GM19099 (cell line): ENCODE data around the gene GOLGB1.

Experiments
- POLR2A ChIP-seq: IDR thresholded peaks from 3 replicates; pipeline ENCODE4 v1.6.1; 2011; ENCODE audit warnings: low read depth; ENCODE audit not compliant: insufficient read length; ENCODE audit errors: extremely low read depth

The GOLGB1 gene

GRCh38 chr3:121750087-121750415 lies 510 bp upstream of the GOLGB1 start:
- TF ChIP-seq POLR2A = no peak

DNA sequence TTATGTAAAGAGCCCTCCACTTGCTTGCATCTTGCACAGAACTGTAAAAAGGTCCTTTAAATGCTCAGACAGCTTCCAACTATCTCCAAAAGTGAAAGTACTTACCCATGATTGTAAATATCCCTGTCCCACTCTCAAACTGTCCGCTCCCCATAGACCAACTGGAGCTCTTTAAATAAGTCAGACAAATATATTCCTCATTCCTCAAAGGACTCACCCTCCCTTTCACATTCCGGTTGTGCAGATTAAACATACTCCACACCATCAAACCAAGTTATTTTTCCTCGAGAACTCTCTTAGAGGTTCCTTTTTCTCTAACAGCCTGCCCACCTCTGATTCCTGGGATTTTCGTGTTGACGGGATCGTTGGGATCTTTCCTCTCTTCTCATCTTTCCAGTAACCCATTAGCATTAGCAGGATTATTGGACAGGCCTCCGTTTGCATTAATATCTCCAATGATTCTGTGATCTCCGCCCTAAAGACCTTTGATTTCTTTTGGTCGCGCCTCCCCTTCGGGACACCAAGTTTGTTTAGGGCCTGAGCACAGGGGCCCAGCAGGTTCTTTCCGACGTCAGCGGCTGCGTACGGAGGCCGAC lies 763 bp downstream of the GOLGB1 start:
- no peak for TF ChIP-seq POLR2A

GRCh38 chr3:121747976-121748375 lies 1.6 kb downstream of the GOLGB1 start:
- TF ChIP-seq POLR2A = no peak

DNA sequence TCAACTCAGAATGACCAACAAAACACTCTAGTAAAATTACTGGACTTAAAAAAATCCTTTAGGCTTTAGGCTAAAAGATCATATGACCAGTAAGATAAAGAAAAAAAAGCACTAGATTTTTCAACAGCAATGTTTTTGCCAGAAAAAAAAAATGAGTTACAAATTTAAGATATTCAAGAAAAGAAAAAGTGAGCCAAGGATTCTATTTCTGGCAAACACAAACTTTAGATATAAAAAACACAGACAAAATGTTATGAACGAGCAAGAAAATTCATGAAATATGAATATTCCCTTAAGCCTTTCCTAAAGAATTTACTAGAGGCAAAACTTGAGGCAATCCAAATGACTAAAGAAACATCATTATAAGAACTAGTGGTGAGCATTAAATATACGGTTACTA lies 8.6 kb downstream of the GOLGB1 start:
- no peak for TF ChIP-seq POLR2A

- no peak for TF ChIP-seq POLR2A
Measured at GRCh38 chr3:121739902-121740301, 9.6 kb downstream of the GOLGB1 start.

DNA sequence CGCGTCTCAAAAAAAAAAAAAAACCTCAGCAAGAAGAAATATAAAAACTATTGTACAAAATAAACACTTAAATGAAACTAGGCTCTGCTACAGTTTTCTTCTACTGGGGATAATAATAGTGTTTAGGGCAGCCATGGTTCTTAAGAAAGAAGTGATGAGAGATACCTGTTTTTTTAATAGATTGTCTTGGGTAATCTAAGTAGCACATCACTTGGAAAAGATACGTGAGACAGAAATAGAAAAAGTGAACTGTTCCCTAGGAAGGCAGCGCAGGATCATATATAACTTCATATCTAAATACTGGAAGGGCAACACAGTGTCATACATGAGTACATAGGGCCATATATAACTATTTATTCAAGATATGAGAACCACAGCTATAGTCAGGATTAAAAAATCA lies 11.9 kb downstream of the GOLGB1 start:
- TF ChIP-seq POLR2A = no peak

DNA sequence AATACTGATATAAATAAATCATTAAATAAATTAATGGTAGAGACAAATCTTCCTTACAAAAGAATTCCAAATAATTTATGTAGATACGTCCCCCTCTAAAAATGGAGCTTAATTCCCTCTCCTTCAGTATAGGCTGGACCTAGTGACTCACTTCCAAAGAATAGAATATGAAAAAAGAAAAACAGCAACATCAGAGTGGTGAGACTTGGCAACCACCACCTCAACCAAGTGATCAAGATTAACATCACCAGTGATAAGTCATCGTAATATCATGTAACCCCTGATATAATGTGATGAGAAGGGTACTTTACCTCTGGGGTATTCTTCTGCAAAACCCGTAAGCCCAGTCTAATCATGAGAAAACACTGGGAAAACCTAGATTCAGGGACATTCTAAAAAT lies 13.4 kb downstream of the GOLGB1 start:
- no peak for TF ChIP-seq POLR2A

DNA sequence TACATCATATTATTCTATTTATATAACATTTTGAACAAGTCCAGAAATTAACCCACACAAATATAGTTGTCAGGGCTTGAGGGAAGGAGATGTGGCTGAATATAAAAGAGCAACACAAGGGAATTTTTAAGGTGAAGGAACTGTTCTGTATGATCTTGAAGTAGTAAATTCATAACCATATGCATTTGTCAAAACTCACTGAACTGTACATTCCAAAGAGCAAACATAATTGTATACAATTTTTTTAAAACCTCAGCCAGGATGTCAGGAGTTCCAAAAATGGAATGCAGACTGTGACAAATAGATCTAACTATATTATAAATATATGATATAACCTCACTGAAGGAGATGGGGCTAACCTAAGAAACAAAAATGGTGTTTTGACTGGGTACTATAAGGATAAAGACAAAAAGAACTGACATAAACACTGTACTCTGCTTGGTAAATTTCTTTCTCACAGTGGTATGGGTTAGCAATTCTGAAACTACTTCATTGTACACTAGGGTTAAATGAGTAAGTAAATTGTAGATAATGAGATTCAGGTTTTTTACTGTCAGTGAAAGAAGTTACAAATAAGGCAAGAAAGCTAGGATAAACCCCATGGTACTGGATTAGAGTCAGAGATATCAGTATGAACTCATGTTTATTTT lies 14.4 kb downstream of the GOLGB1 start:
- no peak for TF ChIP-seq POLR2A

DNA sequence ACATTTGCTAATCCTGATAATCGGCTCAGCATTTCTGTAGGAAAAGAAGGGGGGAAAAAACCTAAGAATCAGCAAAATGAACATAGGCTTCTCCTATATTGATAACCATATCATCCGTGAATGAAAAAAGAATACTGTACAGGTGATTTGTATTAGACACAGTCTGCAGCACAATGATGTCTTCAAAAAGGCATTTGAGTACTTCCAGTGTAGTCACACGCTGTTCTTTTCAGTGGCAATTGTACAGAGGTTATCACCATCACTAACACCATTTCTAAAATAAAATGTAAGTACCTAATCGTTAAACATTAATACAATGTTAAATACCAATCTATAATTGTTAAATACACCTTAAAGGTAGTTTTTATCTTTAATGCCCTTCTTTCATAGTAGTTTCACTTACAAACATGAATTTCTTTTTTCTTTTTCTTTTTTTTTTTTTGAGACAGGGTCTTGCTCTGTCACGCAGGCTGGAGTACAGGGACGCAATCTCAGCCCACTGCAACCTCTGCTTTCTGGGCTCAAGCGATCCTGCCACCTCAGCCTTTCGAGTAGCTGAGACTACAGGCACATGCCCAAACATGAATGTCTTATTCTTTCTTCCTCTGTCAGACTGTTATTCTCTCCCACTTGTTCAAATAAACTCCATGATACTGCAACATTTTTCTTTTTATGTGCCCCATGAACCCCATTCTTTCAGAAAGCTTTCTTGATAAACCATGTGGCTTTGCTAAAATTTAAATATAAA lies 18.4 kb downstream of the GOLGB1 start:
- no peak for TF ChIP-seq POLR2A

DNA sequence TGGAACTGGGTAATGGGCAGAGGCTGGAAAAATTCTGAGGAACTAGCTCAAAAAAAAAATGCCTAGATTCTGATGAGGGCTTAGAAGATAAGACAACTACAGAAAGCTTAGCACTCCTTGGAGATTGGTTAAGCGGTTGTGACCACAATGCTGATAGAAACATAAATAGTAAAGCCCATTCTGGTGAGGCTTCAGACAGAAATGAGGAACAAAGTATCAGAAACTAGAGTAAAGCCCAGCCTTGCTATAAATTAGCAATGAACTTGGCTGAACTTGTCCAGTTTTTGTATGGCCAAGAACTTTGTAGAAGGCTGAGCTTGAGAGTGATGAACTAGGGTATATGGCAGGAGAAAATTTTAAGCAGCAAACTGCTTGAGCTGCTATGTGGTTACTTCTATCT lies 25.4 kb downstream of the GOLGB1 start:
- TF ChIP-seq POLR2A = no peak

DNA sequence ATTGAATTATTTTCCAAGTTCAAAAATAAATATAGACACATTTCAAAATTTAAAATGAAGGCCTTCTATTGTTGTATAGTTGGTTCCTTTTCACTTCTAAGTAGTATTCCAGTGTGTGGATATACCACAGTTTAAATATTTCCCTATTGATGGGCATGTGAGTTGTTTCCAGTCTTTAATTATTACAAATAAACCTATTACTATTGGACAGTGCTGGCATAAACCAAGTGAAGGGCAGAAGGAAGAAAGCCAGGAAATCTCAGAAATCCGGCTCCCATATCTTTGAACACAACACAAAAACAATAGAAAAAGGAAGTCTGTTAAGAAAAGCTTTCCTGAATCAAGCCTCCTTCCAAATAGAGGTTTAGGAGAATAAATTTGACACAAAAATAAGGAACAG lies 26.1 kb downstream of the GOLGB1 start:
- TF ChIP-seq POLR2A = no peak

- TF ChIP-seq POLR2A = no peak
Measured at GRCh38 chr3:121722411-121722810, 27.1 kb downstream of the GOLGB1 start.

- no peak for TF ChIP-seq POLR2A
Measured at GRCh38 chr3:121720163-121720562, 29.4 kb downstream of the GOLGB1 start.

GRCh38 chr3:121719423-121719822 lies 30.1 kb downstream of the GOLGB1 start:
- TF ChIP-seq POLR2A = no peak

GRCh38 chr3:121718205-121718846 lies 31.2 kb downstream of the GOLGB1 start:
- TF ChIP-seq POLR2A = no peak

GRCh38 chr3:121710347-121710746 lies 39.2 kb downstream of the GOLGB1 start:
- no peak for TF ChIP-seq POLR2A
